GM12875 (cell line): ENCODE data around the gene CARD11.

ENCODE experiments used
- H3K4me3 ChIP-seq: one replicate; pipeline ENCODE4 v1.5.1; 2011; ENCODE audit warnings: low read depth, low read length, control low read depth
- TF ChIP-seq, protein P1 (sequence below): IDR thresholded peaks from 2 replicates; pipeline ENCODE4 v1.5.1; 2011; ENCODE audit warnings: low read depth, mild to moderate bottlenecking, control low read depth, inconsistent platforms, low read length, moderate library complexity, borderline replicate concordance; ENCODE audit not compliant: insufficient read depth

The CARD11 gene

DNA sequence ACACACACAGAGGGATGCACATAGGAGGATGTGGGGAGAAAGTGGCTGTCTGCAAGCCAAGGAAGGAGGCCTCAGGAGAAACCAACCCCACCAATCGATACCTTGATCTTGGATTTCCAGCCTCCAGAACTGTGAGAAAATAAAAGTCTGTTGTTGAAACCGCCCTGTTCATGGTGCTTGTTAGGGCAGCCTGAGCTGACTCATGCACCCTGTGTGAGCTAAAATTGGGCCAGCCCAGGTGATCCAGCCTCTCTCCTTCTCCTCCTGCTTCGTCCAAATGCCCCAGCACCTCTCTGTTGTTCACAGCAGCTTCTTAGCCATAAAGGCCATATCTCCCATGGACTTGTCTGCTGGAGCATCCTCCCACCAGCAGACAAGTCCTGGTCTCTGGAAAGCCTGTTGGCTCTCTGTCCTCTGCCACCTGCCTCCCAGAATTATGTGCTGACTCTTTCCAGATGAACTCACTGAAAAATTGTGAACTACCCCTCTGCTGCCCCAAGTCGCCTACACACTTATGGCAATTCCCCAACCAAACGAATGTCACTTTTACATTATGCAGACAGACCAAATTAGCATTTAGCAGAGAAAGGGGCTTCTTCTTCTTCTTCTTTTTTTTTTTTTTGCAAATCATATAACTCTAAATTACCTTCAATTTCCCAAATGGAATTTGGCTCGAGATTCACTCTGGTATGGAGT is 30.2 kb upstream of the CARD11 start:
- TF ChIP-seq, protein P1, sequence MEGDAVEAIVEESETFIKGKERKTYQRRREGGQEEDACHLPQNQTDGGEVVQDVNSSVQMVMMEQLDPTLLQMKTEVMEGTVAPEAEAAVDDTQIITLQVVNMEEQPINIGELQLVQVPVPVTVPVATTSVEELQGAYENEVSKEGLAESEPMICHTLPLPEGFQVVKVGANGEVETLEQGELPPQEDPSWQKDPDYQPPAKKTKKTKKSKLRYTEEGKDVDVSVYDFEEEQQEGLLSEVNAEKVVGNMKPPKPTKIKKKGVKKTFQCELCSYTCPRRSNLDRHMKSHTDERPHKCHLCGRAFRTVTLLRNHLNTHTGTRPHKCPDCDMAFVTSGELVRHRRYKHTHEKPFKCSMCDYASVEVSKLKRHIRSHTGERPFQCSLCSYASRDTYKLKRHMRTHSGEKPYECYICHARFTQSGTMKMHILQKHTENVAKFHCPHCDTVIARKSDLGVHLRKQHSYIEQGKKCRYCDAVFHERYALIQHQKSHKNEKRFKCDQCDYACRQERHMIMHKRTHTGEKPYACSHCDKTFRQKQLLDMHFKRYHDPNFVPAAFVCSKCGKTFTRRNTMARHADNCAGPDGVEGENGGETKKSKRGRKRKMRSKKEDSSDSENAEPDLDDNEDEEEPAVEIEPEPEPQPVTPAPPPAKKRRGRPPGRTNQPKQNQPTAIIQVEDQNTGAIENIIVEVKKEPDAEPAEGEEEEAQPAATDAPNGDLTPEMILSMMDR, result no peak
- H3K4me3 ChIP-seq, result no peak overlapping the region

GRCh38 chr7:3070908-3071307 is 27.2 kb upstream of the CARD11 start:
- TF ChIP-seq, protein P1, result no peak
- no peak overlapping the region for H3K4me3 ChIP-seq

DNA sequence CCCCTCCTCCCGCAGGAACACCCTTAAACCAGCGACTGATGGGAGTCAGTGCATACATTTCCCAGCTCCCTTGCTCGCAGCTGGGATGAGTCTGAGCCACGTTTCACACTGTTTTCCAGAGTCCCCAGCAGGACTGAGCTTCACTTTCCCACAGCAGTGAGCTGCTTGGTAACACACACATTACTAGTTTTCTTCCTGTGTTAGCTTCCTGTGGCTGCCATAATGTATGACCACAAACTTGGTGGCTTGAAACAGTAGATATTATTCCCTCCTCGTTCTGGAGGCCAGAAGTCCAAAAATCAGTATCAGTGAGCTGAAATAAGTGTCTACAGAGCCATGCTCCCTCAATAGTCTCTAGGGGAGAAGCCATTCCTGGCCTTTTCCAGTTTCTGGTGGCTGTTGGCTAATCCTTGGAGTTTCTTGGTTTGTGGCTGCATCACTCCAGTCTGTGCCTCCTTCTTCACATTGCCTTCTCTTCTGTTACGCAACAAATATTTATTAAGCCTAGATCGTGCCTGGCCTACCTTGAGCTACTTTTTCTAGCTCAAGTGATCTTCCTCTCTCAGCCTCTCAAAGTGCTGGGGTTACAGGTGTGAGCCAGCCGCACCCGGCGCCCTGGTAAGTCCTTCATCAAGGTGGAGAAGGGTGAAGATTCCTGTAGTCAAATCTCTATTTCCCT is 26.2 kb upstream of the CARD11 start:
- no peak overlapping the region for H3K4me3 ChIP-seq
- TF ChIP-seq, protein P1, result no peak

DNA sequence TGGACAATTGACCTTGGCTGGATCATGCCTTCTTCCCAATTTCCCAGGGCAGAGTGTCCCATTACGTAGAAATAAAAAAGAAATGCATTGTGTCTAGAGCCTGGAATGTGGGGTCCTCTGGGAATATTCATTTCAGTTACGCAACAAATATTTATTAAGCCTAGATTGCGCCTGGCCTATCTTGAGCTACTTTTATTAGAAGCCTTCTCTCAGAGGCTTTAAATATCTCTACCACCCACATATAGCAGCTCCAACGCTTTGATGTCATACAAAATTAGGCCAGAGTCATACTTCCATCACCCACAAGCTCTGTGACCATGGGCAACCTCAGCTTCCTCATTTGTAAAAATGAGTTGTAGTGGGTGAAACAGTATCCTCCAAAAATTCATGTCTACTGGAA is 24.9 kb upstream of the CARD11 start:
- TF ChIP-seq, protein P1, result no peak
- H3K4me3 ChIP-seq, result no peak overlapping the region

DNA sequence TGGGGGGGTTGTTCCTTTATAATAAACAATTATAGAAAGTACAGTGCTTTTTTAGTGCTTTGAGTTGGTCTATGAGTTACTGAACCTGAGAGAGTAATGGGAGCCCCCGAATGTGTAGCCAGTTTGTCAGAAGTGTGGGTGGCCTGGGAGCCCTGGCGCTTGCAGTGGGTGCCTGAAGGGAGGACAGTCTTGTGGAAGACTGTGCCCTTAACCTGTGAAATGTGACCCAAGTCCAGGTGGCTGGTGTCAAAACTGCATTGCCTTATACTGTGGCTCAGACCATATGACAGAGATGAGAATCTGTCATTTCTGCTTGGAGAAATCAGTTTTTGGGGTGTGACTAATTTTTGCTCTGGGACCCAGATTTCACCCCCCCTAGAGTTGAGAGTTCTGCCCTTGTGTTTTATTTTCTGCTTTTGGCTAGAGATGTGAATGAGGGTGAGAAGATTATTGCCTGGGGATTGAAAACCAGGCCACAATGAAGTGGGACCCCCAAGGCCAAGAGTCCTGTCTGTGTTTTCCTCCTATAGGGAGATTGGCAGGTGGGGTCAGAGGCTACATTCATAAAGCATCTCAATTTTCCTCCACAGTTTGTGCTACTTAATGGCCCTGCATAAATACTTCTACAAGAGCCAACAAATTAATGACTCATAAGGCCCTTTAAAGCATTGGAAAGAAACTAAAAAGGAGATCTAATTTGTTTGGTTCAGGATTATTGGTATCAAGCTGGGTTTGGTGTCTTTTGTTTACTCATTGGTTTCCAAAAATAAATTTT is 24.1 kb upstream of the CARD11 start:
- TF ChIP-seq, protein P1, result no peak
- no peak overlapping the region for H3K4me3 ChIP-seq

DNA sequence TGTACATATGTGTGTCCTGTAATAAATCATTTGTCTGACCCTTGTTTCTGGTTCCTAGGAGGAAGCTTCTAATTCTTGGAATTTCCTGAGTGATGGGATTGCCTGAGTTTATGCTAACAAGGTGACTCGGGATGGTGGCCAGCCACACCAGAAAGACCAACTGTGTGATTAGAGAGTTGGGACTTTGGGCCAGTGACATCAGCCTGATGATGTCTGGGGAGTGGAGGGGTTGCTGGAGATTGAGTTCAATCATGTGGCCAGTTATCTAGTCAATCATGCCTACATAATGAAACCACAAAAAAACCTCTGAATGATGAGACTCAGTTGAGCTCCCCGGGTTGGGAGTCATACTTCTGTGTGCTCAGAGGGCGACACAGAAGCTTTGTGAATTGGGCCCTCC is 23.5 kb upstream of the CARD11 start:
- TF ChIP-seq, protein P1, result no peak
- no peak overlapping the region for H3K4me3 ChIP-seq
